Neutrophil (primary cell): ENCODE measurements around the gene VWA8.

Experiments
- H3K27ac ChIP-seq: fragments of 200-600 bp; sonication (generic); 2 replicates; pipeline ENCODE4 v1.5.1; 2016; ENCODE audit warnings: mild to moderate bottlenecking, moderate library complexity
- H3K27me3 ChIP-seq: fragments of 200-600 bp; sonication (generic); 2 replicates; pipeline ENCODE4 v1.6.0; 2016; ENCODE audit warnings: mild to moderate bottlenecking
- H3K36me3 ChIP-seq: fragments of 200-600 bp; sonication (generic); 2 replicates; pipeline ENCODE4 v1.5.1; 2017
- H3K4me1 ChIP-seq, 2 experiments: fragments of 200-600 bp in 1 of 2; sonication (generic) in 1 of 2; 1 replicate in 1 of 2; 2 replicates in 1 of 2; pipeline versions ENCODE4 v1.5.1 to v1.6.1; 2013 to 2016; ENCODE audit warnings: low read depth in 1 of 2, low read length in 1 of 2, mild to moderate bottlenecking in 1 of 2, moderate library complexity in 1 of 2; ENCODE audit not compliant: control insufficient read depth in 1 of 2, insufficient read depth in 1 of 2
- H3K4me3 ChIP-seq, 2 experiments: fragments of 200-600 bp in 1 of 2; sonication (generic) in 1 of 2; 1 replicate in 1 of 2; 2 replicates in 1 of 2; pipeline ENCODE4 v1.5.1; 2013 to 2016; ENCODE audit warnings: low read depth in 1 of 2, low read length in 1 of 2, mild to moderate bottlenecking in 1 of 2, moderate library complexity in 1 of 2
- H3K9me3 ChIP-seq: fragments of 200-600 bp; sonication (generic); 2 replicates; pipeline ENCODE4 v1.5.1; 2016
- CTCF ChIP-seq: fragments of 200-600 bp; sonication (generic); IDR thresholded peaks from 2 replicates; pipeline ENCODE4 v1.5.1; 2016; ENCODE audit warnings: antibody characterized with exemption

VWA8 gene

GRCh38 chr13:41765813-41766212 lies 195.1 kb downstream of the VWA8 start:
- Histone ChIP-seq H3K27ac (no peak overlapping the region), H3K9me3 (no peaks in the 10 kb centered on the region), H3K4me3 (no peak overlapping the region), H3K36me3 (no peaks in the 10 kb centered on the region), H3K27me3 (no peaks in the 10 kb centered on the region), H3K4me1 (no peaks in the 10 kb centered on the region)
- TF ChIP-seq CTCF = no peak

GRCh38 chr13:41765020-41765419 lies 195.9 kb downstream of the VWA8 start:
- Histone ChIP-seq H3K9me3 (no peaks in the 10 kb centered on the region), H3K4me3 (no peak overlapping the region), H3K36me3 (no peaks in the 10 kb centered on the region), H3K4me1 (no peaks in the 10 kb centered on the region), H3K27me3 (no peaks in the 10 kb centered on the region), H3K27ac (no peak overlapping the region)
- TF ChIP-seq CTCF = no peak

GRCh38 chr13:41764558-41764957 lies 196.4 kb downstream of the VWA8 start:
- H3K27ac ChIP-seq = no peak overlapping the region
- H3K27me3 ChIP-seq = no peaks in the 10 kb centered on the region
- no peaks in the 10 kb centered on the region for H3K9me3 ChIP-seq
- H3K4me1 ChIP-seq = no peaks in the 10 kb centered on the region
- no peak overlapping the region for H3K4me3 ChIP-seq
- no peak for TF ChIP-seq CTCF
- no peaks in the 10 kb centered on the region for H3K36me3 ChIP-seq

- no peak overlapping the region for H3K4me3 ChIP-seq
- no peaks in the 10 kb centered on the region for H3K27me3 ChIP-seq
- H3K4me1 ChIP-seq = no peaks in the 10 kb centered on the region
- TF ChIP-seq CTCF = no peak
- no peaks in the 10 kb centered on the region for H3K9me3 ChIP-seq
- no peaks in the 10 kb centered on the region for H3K36me3 ChIP-seq
- H3K27ac ChIP-seq = no peak overlapping the region
Measured at GRCh38 chr13:41763782-41764181, 197.1 kb downstream of the VWA8 start.

- Histone ChIP-seq H3K9me3 (no peaks in the 10 kb centered on the region), H3K4me1 (no peaks in the 10 kb centered on the region), H3K27me3 (no peaks in the 10 kb centered on the region), H3K27ac (no peak overlapping the region), H3K36me3 (no peaks in the 10 kb centered on the region), H3K4me3 (no peak overlapping the region)
- TF ChIP-seq CTCF = no peak
Measured at GRCh38 chr13:41762796-41763195, 198.1 kb downstream of the VWA8 start.
